Effector CD4-positive, alpha-beta T cell (primary cell): ENCODE measurements around the gene LRTM1.

ENCODE experiments used
- DNase-seq: peaks from one replicate; pipeline ENCODE4 v3.0.0-alpha.2; 2020

Gene LRTM1

GRCh38 chr3:54889731-54890130 lies 38.1 kb downstream of the LRTM1 start:
- DNase-seq, result no peak

- DNase-seq, result no peak
These were observed 39.0 kb downstream of the LRTM1 start for GRCh38 chr3:54888873-54889272.

GRCh38 chr3:54888162-54888561 lies 39.7 kb downstream of the LRTM1 start:
- DNase-seq, result no peak

- no peak for DNase-seq
These were observed 45.6 kb downstream of the LRTM1 start for GRCh38 chr3:54882129-54882833.

GRCh38 chr3:54878145-54878544 lies 49.7 kb downstream of the LRTM1 start:
- no peak for DNase-seq

GRCh38 chr3:54877730-54878129 lies 50.1 kb downstream of the LRTM1 start:
- no peak for DNase-seq

GRCh38 chr3:54876694-54877093 lies 51.2 kb downstream of the LRTM1 start:
- no peak for DNase-seq

GRCh38 chr3:54875596-54876268 lies 52.1 kb downstream of the LRTM1 start:
- DNase-seq, result no peak

GRCh38 chr3:54874816-54875556 lies 52.9 kb downstream of the LRTM1 start:
- no peak for DNase-seq

- no peak for DNase-seq
These were observed 54.5 kb downstream of the LRTM1 start for GRCh38 chr3:54873059-54874010.

- DNase-seq, result no peak
These were observed 56.0 kb downstream of the LRTM1 start for GRCh38 chr3:54871867-54872266.

GRCh38 chr3:54870423-54870822 lies 57.4 kb downstream of the LRTM1 start:
- no peak for DNase-seq
